ENCODE measurements around the gene NUCKS1.

The NUCKS1 gene

DNA sequence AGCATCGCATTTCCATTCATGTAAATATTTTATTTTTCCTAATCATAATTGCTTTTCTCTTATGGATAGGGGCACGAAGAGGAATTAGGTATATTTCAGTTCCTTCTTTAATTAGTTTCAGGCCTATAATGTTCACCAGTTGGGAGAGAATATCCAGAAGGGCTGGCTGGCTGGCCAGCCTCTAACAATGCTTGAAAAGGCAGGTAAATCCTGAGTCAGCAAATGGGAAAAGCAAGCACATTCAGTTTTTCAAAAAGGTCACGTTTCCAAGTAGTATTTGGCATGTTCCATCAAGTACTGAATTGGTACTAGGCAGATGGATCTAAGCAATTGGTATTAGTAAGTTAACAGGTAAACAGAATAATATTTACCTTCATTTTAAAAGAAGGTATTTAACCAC, 17.3 kb upstream of the NUCKS1 start:
- H3K4me3 Mint-ChIP-seq: no peak overlapping the region
- no peaks in the 10 kb centered on the region for H3K9me3 Mint-ChIP-seq
- TF ChIP-seq, protein P1, sequence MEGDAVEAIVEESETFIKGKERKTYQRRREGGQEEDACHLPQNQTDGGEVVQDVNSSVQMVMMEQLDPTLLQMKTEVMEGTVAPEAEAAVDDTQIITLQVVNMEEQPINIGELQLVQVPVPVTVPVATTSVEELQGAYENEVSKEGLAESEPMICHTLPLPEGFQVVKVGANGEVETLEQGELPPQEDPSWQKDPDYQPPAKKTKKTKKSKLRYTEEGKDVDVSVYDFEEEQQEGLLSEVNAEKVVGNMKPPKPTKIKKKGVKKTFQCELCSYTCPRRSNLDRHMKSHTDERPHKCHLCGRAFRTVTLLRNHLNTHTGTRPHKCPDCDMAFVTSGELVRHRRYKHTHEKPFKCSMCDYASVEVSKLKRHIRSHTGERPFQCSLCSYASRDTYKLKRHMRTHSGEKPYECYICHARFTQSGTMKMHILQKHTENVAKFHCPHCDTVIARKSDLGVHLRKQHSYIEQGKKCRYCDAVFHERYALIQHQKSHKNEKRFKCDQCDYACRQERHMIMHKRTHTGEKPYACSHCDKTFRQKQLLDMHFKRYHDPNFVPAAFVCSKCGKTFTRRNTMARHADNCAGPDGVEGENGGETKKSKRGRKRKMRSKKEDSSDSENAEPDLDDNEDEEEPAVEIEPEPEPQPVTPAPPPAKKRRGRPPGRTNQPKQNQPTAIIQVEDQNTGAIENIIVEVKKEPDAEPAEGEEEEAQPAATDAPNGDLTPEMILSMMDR (IDR thresholded peaks at IDR 0.05; ENCODE audit: unreplicated experiment in 3 of 3): no peak

DNA sequence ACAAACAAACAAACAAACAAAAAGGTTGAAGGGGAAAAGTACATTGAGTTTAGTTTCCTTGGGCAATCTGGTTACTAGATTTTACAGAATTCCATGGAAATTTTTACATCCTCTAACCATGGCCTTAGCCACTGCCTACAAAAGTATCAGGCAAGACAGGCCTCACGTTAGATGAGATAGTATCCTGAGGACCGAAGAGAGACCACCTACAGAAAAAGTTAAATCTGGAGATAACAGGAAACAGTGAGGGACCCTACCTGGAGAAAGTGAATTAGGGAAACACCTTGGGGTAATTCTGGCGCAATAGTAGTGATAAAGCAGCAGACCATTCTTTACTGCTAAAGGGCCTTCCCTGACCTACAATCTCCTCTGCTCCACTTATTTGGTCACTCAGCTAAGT, 16.6 kb upstream of the NUCKS1 start:
- Mint-ChIP-seq H3K27me3 (ENCODE audit: low read depth) (peaks cover 9% of the 10 kb centered on the region), H3K27ac (no peak overlapping the region), H3K9me3 (no peaks in the 10 kb centered on the region), H3K4me3 (no peak overlapping the region), H3K36me3 (ENCODE audit: low read depth) (no peaks in the 10 kb centered on the region), H3K4me1 (no peaks in the 10 kb centered on the region)
- TF ChIP-seq, protein P1 (IDR thresholded peaks at IDR 0.05; ENCODE audit: unreplicated experiment in 3 of 3): no peak

More for the DNA sequence above, 17.3 kb upstream of the NUCKS1 start:
- H3K36me3 Mint-ChIP-seq (ENCODE audit: low read depth): no peaks in the 10 kb centered on the region
- H3K27me3 Mint-ChIP-seq (ENCODE audit: low read depth): peaks cover 16% of the 10 kb centered on the region
- no peak overlapping the region for H3K27ac Mint-ChIP-seq
- no peaks in the 10 kb centered on the region for H3K4me1 Mint-ChIP-seq

DNA sequence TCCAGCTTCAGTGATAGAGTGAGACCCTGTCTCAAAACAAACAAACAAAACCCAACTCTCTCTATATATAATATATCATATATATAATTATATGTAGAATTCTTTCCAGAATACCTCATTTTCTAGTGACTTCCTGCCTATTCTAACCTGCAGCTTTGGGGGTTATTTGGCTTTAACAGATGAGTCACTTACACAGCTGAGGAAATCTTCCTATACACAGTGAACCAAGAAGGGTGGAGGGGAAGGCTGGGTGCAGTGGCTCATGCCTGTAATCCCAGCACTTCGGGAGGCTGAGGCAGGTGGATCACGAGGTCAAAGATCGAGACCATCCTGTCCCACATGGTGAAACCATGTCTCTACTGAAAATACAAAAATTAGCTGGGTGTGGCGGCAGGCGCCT, 16.1 kb upstream of the NUCKS1 start:
- Mint-ChIP-seq H3K4me1 (no peaks in the 10 kb centered on the region), H3K27ac (no peak overlapping the region), H3K36me3 (ENCODE audit: low read depth) (no peaks in the 10 kb centered on the region), H3K9me3 (no peaks in the 10 kb centered on the region), H3K4me3 (no peak overlapping the region), H3K27me3 (ENCODE audit: low read depth) (peaks cover 5% of the 10 kb centered on the region)
- TF ChIP-seq, protein P1 (IDR thresholded peaks at IDR 0.05; ENCODE audit: unreplicated experiment in 3 of 3): no peak

DNA sequence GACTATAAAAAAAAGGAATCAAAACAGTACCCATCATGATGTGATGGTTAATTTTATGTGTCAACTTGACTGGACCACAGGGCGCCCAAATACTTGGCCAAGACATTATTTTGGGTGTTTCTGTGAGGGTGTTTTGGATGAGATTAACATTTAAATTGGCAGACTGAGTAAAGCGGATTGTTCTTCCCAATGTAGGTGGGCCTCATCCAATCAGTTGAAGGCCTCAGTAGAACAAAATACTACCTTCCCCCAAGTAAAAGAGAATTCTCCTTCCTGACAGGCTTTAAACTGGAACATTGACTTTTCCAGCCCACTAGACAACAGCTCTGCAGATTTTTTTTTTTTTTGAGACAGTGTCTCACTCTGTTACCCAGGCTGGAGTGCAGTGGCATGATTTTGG, 14.6 kb upstream of the NUCKS1 start:
- no peaks in the 10 kb centered on the region for H3K36me3 Mint-ChIP-seq (ENCODE audit: low read depth)
- H3K9me3 Mint-ChIP-seq: peaks cover 2% of the 10 kb centered on the region
- TF ChIP-seq, protein P1 (IDR thresholded peaks at IDR 0.05; ENCODE audit: unreplicated experiment in 3 of 3): no peak
- no peaks in the 10 kb centered on the region for H3K4me1 Mint-ChIP-seq
- H3K27me3 Mint-ChIP-seq (ENCODE audit: low read depth): no peaks in the 10 kb centered on the region
- no peak overlapping the region for H3K27ac Mint-ChIP-seq
- no peak overlapping the region for H3K4me3 Mint-ChIP-seq

DNA sequence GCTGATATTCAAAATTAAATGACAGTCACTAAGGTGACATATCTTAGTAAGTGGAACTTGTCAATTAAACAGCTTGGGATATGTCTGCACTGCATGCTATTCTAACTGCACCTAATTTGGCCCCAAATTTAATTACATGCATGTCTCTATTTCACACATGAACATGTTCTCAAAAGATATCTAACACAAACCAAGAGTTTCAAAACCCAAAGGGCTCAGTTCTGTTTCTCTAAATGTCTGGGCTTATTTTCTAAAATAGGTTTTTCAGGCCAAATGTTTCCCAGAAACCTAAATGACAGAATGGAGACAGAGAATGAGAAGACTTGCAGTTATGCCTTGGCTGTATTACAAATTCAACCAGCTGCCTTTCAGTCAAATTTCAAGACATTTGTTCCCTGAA, 14.0 kb upstream of the NUCKS1 start:
- Mint-ChIP-seq H3K27ac (no peak overlapping the region), H3K4me3 (no peak overlapping the region), H3K36me3 (ENCODE audit: low read depth) (no peaks in the 10 kb centered on the region), H3K27me3 (ENCODE audit: low read depth) (no peaks in the 10 kb centered on the region), H3K4me1 (no peaks in the 10 kb centered on the region), H3K9me3 (peaks cover 2% of the 10 kb centered on the region)
- TF ChIP-seq, protein P1 (IDR thresholded peaks at IDR 0.05; ENCODE audit: unreplicated experiment in 3 of 3): no peak

DNA sequence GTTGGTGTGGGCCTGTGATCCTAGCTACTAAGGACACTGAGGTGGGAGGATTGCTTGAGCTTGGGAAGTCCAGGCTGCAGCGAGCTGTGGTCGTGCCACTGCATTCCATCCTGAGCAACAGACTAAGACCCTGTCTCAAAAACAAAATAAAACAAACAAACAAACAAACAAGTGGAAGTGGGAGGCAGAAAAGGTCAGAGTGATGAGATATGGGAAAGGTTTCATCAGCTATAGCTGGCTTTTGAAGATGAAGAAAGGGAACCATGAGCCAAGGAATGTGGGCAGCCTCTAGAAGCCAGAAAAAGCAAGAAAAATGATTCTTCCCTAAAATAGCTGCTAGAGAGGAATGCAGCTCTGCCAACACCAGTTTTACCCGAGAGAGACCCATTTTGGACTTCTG, 10.6 kb upstream of the NUCKS1 start:
- H3K27ac Mint-ChIP-seq: no peak overlapping the region
- peaks cover 2% of the 10 kb centered on the region for H3K27me3 Mint-ChIP-seq (ENCODE audit: low read depth)
- H3K4me3 Mint-ChIP-seq: no peak overlapping the region
- H3K36me3 Mint-ChIP-seq (ENCODE audit: low read depth): no peaks in the 10 kb centered on the region
- TF ChIP-seq, protein P1 (IDR thresholded peaks at IDR 0.05; ENCODE audit: unreplicated experiment in 3 of 3): no peak
- H3K4me1 Mint-ChIP-seq: no peaks in the 10 kb centered on the region
- peaks cover 2% of the 10 kb centered on the region for H3K9me3 Mint-ChIP-seq

Measured in nephron (organoid).